Measurements from ENCODE around the gene MYO1E.

GRCh38 chr15:59322056-59322759, 50.5 kb downstream of the MYO1E start:
- TF ChIP-seq CTCF (IDR thresholded peaks at IDR 0.05): no peak
- TF ChIP-seq POLR2A (IDR thresholded peaks at IDR 0.05): no peak

Data from uterus (tissue), 2 donors.